Activated CD8-positive, alpha-beta memory T cell treated with anti-CD3 and anti-CD28 coated beads for 36 hours (primary cell): Measurements from ENCODE around the gene STK40. TPM values are rescaled to one million over a fixed set of nuclear protein-coding genes. Genes with fewer than 3 reads are reported as not detected.

ENCODE experiments used
- CTCF ChIA-PET: fragments of 350-600 bp; sonication (Branson Sonifier 250); formaldehyde crosslinking; loops from one replicate; lab custom pipeline; 2021; ENCODE audit warnings: antibody characterized with exemption; lab: Charles Lee
- POLR2A ChIA-PET: fragments of 350-600 bp; sonication (Branson Sonifier 250); formaldehyde crosslinking; loops from one replicate; lab custom pipeline; 2021; ENCODE audit warnings: antibody characterized with exemption; lab: Charles Lee
- total RNA-seq, 2 experiments: library from RNA; stranded (reverse); gene quantifications; one replicate each; pipeline ENCODE4 v1.2.3, GENCODE V29; 2021

STK40 gene
- total RNA-seq, 2 experiments from 2014 or later = 59.9 to 60.4 TPM

DNA sequence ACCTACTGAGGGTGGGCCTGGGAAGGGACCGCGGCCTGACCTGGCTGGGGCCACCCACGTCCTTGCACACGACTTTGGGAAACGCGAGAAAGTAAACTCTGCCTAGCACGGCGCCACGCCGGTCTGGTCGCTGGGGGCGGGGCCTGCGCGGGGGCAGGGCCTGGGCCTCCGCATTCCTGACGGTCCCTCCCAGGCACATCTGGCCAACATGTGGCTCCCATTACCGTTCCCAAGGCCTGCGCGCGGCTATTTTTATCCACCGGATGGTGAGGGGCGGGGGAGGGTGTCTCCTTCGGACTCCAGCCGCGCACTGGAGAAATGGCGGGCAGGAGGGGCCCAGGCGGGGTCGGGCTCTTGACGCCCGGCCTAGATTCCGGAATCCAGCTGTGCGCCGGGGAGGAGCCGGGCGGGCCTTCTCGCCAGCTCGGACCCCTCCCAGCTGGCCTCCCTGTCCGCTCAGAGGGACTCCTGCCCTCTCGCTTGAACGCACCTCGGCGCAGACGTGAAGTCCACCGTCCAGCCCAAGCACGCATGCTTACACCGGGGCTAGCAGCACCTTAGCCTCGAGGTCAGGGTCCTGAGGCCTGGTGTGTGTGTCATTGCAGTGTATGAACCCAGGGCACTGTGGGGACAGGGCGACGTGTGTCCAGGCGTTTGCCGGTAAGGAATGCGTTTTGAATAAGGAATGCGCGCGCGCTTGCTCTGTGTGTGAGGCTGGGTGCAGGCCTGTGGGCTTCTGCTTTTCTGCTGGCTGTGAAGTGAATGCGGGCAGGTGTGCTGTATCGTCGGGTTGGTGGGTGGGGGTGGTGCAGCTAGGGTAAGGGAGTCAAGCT is 64.4 kb downstream of the STK40 start:
- ChIA-PET POLR2A (interaction anchor here (0.6 kb wide), 1 partner anchor 13 kb away, joined by 3 read pairs; no protein-coding TSS in a partner anchor), CTCF (interaction anchor here (0.8 to 1.4 kb wide), 3 partner anchors 36 to 48 kb away, joined by 3 read pairs; no protein-coding TSS in a partner anchor)

DNA sequence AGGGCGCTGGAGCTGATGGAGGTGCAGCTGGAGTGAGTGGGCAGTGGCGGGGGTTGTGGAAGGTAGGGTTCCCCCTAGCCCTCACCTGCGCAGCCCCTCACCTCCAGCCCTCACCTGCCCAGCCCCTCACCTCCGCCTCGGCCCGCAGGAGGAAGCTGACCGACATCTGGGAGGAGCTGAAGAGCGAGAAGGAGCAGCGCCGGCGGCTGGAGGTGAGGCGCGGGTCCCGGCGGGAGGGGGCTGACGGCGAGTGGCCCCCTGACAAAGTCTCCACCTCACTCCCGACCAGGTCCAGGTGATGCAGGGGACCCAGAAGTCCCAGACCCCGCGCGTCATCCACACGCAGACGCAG is 65.0 kb downstream of the STK40 start:
- ChIA-PET POLR2A (no interaction called here), CTCF (no interaction called here)

DNA sequence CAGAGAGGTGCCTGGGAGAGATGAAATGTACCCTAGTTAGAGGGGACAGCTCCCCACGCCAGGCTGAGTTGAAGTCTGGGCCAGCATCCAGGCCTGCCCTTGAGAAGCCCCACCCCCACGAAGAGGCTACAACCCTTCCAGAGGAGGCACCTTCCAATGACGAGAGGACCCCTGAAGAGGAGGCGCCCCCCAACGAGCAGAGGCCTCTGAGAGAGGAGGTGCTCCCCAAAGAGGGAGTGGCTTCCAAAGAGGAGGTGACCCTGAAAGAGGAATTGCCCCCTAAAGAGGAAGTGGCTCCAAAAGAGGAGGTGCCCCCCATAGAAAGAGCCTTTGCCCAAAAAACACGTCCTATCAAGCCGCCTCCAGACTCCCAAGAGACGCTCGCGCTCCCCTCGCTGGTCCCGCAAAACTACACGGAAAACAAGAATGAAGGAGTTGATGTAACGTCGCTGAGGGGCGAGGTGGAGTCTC is 65.4 kb downstream of the STK40 start:
- CTCF ChIA-PET = no interaction called here
- POLR2A ChIA-PET = no interaction called here

DNA sequence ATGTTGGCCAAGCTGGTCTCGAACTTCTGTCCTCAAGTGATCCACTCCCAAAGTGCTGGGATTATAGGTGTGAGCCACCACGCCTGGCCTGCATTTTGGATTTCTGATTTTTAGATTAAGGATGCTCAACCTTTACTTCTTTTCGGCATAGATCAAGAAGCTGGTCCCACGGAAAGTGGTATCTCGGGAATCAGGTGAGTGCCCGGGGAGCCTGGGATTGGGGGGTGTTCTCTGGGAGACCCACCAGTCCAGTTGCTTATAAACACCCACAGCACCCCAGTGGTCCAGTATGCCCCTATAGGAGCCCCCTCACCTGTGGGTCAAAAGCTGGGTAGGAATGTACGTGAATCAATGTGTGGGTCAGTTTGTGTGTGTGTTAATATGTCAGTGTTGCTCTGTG is 76.3 kb downstream of the STK40 start:
- ChIA-PET POLR2A (no interaction called here), CTCF (interaction anchor here (0.8 to 1.5 kb wide), 5 partner anchors 9 to 174 kb away, joined by 3 to 6 read pairs (median 4); no protein-coding TSS in a partner anchor)

DNA sequence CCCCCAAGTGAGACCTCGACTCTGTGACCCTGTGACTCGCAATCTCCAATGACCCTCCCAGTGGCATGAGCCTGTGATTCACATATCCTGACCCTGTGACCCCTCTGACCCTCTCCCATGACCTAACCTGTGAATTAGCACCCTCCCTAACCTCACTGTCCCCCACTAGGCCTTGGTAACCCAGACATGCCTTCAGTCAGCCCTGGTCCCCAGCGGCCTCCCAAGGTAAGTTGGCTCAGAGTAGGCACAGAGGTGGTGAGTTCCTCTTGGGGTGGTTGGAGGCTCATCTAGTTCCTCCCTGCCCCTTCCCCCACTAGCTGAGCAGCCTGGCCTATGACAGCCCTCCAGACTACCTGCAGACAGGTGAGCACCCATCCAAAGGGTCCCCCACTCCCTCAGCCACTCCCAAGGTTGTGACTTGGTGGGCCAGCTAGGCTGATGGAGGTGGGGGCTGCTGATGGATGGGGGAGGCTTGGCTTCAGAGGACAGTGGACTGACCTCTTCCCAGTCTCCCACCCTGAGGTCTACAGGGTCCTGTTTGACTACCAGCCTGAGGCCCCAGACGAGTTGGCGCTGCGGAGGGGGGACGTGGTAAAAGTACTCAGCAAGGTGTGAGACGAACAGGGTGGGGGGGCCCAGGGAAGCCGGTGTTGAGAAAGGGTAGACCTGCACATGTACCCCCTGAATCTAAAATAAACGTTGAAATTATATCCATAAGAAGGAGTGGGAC is 78.0 kb downstream of the STK40 start:
- ChIA-PET POLR2A (interaction anchor here (0.5 to 1.9 kb wide), 3 partner anchors 15 to 93 kb away, joined by 4 to 8 read pairs (median 4); partner anchors contain the start of gene EVA1B), CTCF (interaction anchor here (1.6 kb wide), 1 partner anchor 16 kb away, joined by 3 read pairs; no protein-coding TSS in a partner anchor)

DNA sequence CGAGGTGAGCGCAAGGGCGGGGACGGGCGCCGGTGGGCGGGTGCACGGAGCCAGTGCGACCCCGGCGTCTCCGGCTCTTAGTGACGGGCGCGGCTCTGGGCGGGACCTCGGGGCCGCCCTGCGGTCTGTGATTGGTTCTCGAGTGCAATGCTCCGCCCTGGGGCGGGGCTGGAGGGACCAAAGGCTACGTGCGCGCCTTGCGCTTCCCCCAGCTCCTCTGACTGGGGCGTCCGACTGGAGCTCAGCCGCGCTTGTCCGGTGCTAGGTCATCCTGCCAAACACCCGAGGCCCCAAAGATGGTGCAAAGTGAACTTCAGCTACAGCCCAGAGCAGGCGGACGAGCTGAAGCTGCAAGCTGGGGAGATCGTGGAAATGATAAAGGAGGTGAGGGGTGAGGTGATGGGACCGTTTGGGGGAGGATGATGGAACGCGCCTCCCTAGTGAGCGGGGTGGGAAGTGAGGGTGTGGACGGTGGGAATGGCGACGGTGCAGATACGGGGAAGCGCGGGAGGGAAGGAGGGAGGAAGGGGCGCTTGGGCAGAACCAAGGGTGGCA is 78.7 kb downstream of the STK40 start:
- ChIA-PET POLR2A (interaction anchor here (0.5 to 1.9 kb wide), 7 partner anchors 16 to 158 kb away, joined by 3 to 8 read pairs (median 4); partner anchors contain the start of genes EVA1B and TRAPPC3), CTCF (interaction anchor here (1.0 to 1.8 kb wide), 4 partner anchors 15 to 157 kb away, joined by 3 to 6 read pairs (median 4); partner anchors contain the start of gene TRAPPC3)

DNA sequence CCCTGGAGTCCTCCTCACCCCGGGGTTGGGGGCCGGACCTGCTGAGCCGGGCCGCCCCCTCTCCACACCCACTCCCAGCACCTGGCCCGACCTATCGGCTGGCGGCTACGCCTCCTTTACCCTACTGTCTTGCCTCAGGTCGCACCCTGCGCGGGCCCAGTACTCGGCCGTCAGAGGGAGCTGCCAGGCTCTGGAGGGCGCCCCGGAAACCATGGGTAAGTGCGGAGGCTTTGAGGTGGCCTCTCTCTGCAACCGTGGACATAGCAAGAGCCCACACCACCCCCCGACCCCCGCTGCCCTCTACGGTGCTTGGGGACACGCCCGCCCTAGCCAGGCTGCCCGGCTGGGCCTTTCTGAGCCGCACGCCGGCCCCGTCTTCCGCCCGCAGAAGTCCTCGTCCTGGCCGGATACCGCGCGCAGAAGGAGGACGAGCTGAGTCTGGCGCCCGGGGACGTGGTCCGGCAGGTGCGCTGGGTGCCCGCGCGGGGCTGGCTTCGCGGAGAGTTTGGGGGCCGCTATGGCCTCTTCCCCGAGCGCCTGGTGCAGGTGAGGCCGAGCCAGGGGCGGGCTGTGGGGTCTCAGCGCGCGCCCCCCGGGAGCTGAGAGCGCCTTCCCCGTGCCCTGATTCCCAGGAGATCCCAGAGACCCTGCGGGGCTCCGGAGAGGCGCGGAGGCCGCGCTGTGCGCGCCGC is 79.4 kb downstream of the STK40 start, which contains the start of gene SH3D21:
TSS of gene SH3D21 (plus strand) at position 159 of the 692 bp plus-strand sequence. CDS start at position 212, 53 bp downstream.
- CTCF ChIA-PET = interaction anchor here (0.5 to 1.8 kb wide), 8 partner anchors 10 to 173 kb away, joined by 3 to 6 read pairs (median 4); partner anchors contain the start of gene TRAPPC3
- POLR2A ChIA-PET = interaction anchor here (0.6 to 1.9 kb wide), 7 partner anchors 16 to 157 kb away, joined by 3 to 8 read pairs (median 4); partner anchors contain the start of genes EVA1B and TRAPPC3

DNA sequence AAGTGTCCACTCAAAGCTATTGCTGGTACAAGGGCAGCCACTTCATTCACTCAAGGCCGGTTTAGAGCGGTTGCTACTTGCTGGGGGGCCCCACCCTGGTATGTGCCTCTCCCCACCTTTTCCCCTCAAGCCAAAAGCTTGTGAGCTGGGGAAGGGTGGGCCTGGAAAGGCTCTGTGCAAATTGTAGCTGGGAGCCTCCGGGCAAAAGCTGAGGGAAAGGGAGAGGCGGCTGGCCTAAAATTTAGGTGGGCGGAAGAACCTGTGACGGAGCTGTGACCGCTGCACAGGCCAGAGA is 79.9 kb downstream of the STK40 start:
- ChIA-PET POLR2A (interaction anchor here (0.6 to 1.9 kb wide), 4 partner anchors 17 to 157 kb away, joined by 4 to 8 read pairs (median 6); partner anchors contain the start of genes EVA1B and TRAPPC3), CTCF (interaction anchor here (0.5 to 1.8 kb wide), 7 partner anchors 10 to 173 kb away, joined by 3 to 6 read pairs (median 3); partner anchors contain the start of gene TRAPPC3)

DNA sequence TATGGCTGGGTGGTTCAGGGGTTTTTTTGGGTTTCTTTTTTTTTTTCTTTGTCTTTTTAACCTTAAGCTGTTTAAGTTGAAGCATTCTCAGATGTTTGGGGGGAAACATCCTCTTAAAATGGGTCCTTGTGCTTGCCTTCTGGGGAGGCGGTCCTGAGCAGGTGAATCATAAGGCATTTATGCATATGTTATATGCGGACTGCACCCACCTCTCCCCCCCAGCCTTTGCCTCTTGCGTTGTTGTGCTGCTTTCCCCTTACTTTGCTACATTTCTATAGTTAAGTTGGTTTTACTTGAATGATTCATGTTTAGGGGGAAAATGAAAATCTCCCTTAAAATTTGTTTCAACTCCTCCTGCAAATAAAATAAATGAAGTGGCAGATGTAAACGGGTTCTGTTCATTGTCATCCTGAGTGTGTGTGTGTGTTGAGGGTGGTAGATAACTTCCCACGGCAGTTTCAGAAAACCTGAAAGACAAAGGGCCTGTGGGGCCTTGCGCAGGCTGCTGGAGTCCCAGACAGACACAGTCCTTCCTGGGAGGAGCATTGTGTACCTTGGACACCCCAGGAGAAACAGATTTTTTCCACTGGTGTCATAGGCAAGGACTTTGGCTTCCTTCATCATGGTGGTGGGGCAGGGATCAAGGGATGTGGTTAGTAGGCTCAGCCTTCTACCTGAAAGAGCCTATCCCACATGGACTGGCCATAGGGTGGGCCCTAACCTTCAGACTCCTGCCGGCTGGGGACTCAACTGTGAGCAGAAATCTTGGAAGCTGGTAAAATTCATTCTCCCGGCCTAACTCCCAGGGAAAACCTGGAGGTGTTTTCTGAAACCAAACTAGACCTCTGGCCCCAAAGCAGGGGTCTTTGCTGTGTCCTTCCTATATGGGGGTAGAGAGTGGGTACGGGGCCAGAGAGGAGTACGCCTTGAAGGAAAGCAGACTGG is 80.5 kb downstream of the STK40 start:
- ChIA-PET CTCF (interaction anchor here (0.5 to 1.8 kb wide), 5 partner anchors 9 to 156 kb away, joined by 3 to 6 read pairs (median 5); partner anchors contain the start of gene TRAPPC3), POLR2A (interaction anchor here (0.7 to 1.9 kb wide), 2 partner anchors 19 to 92 kb away, joined by 3 to 6 read pairs; no protein-coding TSS in a partner anchor)

DNA sequence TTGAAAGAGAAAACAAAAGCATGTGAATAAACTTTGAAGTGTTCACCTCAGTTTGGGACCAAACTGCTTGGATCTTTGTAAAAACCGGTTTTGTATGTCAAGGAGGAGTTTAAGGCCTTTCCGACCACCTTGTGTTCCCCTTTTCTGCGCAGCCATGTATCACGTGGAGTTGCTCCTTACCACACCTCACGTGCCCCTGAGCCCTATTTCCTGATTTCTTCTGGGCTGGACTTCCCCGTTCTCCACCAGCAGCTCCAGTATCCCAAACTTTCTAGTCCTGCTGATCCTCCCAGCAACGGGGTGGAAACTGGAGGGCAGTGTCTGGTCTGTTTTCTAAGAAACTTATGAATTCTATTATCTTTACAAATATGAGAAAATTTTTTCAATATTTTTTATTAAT is 81.2 kb downstream of the STK40 start:
- ChIA-PET CTCF (interaction anchor here (0.7 kb wide), 1 partner anchor 68 kb away, joined by 4 read pairs; no protein-coding TSS in a partner anchor), POLR2A (interaction anchor here (0.7 kb wide), 3 partner anchors 13 to 532 kb away, joined by 3 to 6 read pairs (median 4); no protein-coding TSS in a partner anchor)

DNA sequence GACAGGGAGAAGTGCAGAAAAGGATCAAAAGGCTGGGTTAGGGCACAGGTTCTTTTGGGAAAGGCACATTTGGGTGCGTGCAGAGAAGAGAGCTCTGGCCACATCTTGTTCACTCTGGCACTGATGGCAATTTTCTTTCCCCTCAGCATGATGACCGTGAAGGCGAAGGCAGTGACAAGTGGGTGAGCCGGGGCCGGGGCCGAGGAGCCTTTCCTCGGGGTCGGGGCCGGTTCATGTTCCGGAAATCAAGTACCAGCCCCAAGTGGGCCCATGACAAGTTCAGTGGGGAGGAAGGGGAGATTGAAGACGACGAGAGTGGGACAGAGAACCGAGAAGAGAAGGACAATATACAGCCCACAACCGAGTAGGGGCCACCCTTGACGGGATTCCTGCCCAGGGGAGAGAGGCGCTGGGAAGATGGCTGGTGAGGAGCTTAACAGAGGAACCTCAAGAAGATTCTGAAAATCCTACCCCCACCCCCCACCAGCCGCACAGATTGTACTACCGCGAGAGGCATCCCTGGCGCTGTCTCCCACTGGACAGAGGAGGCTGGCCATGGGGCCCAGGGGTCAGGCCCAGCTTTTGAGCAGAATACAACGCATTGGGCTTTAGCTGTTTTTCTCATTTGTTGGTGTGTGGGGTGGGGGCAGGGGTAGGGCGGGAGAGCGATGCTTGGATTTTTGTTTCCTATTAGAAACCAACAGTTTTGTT is 81.9 kb downstream of the STK40 start:
- ChIA-PET CTCF (interaction anchor here (0.7 to 2.6 kb wide), 3 partner anchors 18 to 169 kb away, joined by 3 to 10 read pairs (median 4); no protein-coding TSS in a partner anchor), POLR2A (interaction anchor here (0.7 kb wide), 3 partner anchors 14 to 532 kb away, joined by 3 to 6 read pairs (median 4); no protein-coding TSS in a partner anchor)

DNA sequence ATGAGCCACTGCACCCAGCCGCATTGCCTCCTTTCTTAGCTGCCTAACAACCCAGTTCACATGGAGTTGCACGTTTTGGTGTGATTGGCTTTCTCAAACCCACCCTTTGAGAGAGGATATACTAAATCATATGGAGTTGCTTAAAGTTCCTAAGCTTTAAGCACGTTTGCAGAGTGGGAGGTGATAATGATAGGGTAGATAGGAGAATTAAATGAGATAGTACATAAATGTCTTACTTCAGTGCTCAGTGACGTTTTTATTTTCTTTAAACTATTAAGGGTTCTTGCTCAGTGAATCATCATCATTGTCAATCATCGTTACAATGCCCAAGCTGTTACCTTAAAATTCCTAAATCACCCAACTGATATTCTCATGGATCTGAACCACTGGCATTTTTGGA is 82.5 kb downstream of the STK40 start:
- CTCF ChIA-PET = interaction anchor here (0.8 to 2.6 kb wide), 2 partner anchors 17 to 169 kb away, joined by 3 to 10 read pairs; no protein-coding TSS in a partner anchor
- POLR2A ChIA-PET = no interaction called here

DNA sequence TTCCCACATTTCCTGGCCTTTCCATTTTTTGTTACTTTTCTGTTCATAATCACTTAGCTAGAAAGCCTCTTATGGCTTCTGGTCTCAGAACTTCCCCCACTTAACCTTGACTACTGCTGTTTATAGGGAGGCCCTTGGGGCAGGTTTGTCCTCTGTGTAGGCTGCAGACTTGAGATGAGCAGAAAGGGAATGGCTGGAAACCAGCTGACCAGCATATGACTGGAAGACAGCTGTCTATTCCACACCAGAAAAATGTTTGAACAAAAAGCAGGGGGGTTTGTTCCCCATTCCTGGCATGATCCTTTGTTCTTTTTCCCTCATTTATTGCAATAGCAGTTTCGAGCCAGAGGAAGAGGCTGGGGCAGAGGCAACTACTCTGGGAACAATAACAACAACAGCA is 84.5 kb downstream of the STK40 start:
- POLR2A ChIA-PET = no interaction called here

DNA sequence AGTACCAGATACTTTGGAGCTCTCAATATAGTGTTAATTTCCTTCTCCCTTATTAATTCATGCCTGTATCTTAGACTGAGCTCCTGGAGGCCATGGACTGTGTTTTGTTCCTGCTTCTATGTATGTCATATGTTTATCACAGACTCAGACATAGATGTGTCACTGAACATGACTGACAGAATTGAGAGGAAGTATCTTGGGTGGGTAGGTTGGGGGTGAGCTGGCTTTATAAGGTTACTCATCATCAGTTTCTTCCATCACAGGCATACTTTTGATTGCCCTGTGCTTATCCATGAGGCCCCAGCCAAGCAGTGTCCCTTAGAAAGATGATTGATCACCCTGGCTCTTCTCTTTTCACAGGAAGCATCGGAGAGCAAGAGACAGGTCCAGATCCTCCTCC is 85.2 kb downstream of the STK40 start:
- POLR2A ChIA-PET = interaction anchor here (0.8 to 1.0 kb wide), 2 partner anchors 77 to 151 kb away, joined by 4 read pairs; partner anchors contain the start of genes THRAP3 and TRAPPC3
- CTCF ChIA-PET = interaction anchor here (0.9 to 1.8 kb wide), 8 partner anchors 9 to 151 kb away, joined by 3 to 9 read pairs (median 4); partner anchors contain the start of genes MAP7D1 and TRAPPC3

More for the DNA sequence above, 84.5 kb downstream of the STK40 start:
- CTCF ChIA-PET = interaction anchor here (1.2 to 1.8 kb wide), 4 partner anchors 16 to 152 kb away, joined by 3 to 9 read pairs (median 4); partner anchors contain the start of genes MAP7D1 and TRAPPC3

DNA sequence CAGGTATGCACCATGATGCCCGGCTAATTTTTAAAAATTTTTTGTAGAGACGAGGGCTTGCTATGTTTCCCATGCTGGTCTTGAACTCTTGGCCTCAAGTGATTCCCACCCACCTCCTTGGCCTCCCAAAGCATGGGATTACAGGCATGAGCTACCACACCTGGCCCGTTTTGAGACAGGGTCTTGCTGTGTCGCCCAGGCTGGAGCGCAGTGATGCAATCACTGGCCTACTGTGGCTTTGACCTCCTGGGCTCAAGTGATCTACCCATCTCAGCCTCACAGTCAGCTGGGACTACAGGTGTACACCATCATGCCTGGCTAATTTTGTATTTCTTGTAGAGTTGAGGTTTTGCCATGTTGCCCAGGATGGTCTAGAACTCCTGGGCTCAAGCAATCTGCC is 87.1 kb downstream of the STK40 start:
- ChIA-PET POLR2A (interaction anchor here (0.6 kb wide), 1 partner anchor 12 kb away, joined by 4 read pairs; no protein-coding TSS in a partner anchor), CTCF (interaction anchor here (1.3 kb wide), 1 partner anchor 25 kb away, joined by 4 read pairs; the partner anchor contains the start of gene EVA1B)
